GM19351 (cell line): Measurements from ENCODE around the gene TRHDE.

Experiments used
- ATAC-seq: cut with Tn5 transposase; IDR thresholded peaks from one replicate; pipeline ENCODE4 v1.9.1; 2021; ENCODE audit warnings: mild to moderate bottlenecking, moderate library complexity; ENCODE audit not compliant: unreplicated experiment

TRHDE gene

DNA sequence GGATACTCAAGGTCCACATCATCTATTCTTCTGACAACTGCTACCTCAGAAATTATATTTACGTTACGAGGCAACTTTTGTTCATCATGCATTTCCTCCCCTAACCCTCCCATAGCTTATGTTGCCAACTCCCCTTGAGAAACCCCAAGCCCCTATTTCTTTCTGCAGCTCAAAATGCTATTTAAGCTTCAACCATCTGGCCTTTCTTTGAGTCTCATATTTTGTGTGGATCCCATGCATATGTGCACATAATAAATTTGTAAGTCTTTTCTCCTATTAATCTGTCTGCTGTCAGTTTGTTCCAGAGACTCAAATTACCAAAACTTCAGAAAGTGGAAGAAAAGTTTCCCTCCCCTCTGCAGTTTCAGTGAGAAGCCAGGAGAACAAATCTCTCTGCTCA, 444.1 kb downstream of the TRHDE start:
- ATAC-seq = no peak

DNA sequence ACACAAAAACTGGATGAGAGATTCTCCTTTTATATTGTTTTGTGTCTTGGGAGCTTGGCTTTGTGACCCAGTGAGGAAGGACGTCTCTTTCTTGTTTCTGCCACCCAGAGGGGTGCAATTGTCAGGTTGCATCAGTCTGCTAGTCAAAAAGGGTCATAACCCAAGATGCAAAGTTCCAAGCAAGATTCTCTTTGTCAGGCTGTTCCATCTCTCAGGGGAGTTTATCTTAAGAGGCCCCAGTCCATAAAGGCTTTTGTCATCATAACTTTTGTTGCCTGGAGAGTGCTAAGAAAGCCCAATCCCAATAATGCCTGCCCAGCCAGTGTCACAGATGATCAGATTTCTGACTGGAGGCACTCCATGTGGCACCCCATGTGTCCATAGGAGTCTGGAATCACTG, 444.9 kb downstream of the TRHDE start:
- ATAC-seq = no peak
